MV-4-11 (cell line): ENCODE measurements around the gene RASA4B.
A peak's percentile ranks its signal among the peaks of the same experiment; 100 is the strongest.

ENCODE experiments used
- DNase-seq: peaks from one replicate; lab custom pipeline; 2025; lab: John Stamatoyannopoulos, UW

RASA4B gene

DNA sequence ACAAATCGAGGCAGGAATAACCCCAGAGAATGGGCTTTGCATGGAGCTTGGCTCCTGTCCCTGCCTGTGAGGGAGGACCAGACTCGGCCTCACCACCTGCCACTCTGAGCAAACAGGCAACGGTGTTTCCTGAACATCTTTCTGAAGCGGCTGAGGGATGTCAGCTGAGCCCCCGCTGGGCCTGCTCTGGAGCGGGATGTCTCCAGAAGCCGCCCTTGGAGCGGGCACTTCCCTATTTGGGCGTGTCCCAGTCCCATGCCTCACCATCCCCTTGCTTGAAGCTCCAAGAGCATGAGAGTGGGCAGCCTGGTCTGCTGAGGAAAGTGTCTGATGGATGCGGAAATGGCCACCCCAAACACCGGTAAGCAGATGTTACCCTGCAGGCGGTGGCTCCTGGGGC lies 63.1 kb downstream of the RASA4B start:
- peak; percentile 12 for DNase-seq

DNA sequence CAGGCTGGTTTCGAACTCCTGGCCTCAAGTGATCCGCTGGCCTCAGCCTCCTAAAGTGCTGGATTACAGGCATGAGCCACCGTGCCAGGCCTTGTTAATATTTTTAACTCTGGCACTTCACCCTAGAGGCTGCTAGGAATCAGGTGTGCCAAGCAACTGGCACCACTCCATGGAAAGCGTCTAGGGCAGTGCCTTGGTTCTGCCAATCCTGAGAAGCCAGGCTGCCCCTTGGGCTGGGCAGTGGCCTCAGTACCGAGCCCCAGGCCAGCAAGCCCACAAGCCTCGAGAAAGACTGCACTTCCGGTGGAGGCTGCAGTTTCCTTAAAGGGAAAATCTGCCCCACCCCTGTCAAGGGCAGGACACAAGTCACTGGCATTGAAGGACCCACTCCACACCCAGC lies 64.3 kb downstream of the RASA4B start:
- DNase-seq, result no peak

DNA sequence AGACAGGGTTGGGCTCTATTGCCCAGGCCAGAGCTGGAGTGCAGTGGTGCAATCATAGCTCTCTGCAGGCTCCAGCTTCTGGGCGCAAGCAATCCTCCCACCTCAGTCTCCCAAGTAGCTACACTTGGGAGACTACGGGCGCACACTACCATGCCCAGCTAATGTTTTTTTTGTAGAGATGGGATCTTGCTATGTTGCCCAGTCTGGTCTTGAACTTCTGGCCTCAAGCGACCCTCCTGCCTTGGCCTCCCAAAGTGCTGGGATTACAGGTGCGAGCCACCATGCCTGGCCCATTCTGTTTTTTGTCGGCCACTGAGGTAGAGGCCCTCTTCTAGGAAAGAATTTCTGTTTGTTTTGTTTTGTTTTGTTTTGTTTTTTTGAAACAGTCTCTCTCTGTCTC lies 65.1 kb downstream of the RASA4B start:
- no peak for DNase-seq

DNA sequence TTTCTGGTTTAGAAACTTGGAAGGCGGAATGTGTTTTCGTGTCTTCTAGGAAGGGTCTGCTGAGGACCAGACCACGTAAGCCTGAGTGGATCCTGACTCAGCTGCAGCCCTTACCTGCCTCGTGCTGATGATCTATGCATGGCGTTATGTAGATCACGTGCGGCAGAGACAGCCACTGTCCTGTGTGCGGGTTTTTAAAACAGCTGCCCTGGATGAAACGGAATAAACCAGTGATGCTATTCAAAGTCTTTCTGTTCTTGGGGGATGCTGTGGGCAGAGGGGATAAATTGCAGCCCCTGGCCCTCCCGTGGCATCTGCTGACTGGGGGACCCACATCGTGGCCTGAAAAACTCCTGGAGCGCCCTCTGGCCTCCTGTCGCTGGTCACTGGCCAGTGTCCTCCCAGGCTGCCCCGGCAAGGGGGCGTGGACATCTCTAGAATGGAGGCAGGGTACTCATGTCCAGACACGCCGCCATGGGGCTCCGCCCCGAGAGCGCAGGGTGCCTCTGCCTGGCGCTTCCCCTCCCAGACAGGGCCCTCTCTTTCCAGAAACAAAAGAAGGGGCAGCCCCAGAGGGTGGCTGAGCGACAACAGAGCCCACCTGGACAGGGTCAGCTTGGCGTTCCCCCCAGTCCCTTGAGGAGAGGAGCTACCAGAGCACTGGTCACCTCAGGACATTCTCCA lies 66.1 kb downstream of the RASA4B start:
- DNase-seq, result no peak

DNA sequence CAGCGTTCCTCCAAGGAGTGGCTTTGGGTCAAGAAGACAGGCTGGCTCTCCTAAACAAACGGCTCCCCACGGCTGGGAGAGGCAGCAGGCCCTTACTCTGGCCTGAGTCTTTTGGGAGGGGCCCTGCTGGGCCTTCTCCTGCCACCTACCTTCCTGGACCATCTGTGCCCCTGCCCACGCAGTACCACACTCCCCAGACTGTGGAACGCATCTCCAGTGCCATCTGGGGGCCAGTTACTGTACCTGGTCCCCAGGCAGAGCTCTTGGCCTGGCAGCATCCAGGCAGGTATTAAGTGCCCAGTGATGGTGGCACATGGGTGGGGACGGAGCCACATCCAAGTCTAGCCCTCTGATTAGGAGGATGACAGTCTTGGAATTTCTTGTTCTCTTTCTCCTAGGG lies 67.3 kb downstream of the RASA4B start:
- DNase-seq, result no peak

DNA sequence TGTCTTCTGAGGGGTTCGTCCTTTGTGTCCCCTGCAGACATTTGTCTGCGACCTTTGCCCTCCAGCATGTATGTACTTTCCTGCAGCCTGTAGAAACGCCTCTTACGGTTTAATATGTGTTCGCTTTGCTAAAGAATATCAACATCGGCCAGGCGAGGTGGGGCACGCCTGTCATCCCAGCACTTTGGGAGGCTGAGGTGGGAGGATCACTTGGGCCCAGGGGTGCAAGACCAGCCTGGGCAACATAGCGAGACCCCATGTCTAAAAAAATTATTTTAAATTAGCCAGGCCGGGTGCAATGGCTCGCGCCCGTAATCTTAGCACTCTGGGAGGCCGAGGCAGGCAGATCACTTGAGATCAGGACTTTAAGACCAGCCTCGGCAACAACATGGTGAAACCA lies 68.4 kb downstream of the RASA4B start:
- no peak for DNase-seq

DNA sequence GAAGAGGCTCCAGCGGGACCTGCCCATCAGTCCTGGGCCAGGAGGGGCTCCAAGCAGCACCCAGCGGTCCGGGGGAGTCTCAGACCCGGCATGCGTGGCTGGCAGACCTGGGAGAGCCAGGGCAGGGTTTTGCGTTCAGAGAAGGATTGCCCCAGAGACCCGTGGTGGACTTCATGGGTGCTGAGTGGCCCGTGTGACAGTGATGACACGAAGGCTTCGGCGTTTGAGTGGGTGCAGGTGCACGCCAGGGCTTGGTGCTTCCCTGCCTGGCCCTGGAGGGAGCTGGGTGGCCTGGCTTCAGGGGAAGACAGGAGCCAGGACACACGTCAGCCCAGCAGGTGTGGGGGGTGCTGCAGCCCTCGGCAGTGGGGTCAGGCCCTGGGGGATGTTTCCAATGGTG lies 70.3 kb downstream of the RASA4B start:
- no peak for DNase-seq

DNA sequence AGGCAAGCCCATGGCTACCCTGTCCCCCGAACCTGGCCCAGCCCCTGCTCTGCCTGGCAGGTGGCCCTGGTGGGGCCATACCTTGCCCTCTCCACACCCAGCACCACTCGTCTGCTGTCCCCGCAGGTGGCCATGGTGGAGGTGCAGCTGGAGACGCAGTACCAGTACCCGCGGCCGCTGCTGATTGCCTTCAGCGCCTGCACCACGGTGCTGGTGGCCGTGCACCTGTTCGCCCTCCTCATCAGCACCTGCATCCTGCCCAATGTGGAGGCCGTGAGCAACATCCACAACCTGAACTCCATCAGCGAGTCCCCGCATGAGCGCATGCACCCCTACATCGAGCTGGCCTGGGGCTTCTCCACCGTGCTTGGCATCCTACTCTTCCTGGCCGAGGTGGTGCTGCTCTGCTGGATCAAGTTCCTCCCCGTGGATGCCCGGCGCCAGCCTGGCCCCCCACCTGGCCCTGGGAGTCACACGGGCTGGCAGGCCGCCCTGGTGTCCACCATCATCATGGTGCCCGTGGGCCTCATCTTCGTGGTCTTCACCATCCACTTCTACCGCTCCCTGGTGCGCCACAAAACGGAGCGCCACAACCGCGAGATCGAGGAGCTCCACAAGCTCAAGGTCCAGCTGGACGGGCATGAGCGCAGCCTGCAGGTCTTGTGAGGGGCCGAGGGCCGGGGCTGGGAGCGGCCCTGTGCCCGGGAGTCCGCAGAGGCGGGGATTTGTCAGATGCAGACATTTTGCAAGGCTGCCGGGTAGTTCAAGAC lies 71.0 kb downstream of the RASA4B start:
- DNase-seq, result no peak

DNA sequence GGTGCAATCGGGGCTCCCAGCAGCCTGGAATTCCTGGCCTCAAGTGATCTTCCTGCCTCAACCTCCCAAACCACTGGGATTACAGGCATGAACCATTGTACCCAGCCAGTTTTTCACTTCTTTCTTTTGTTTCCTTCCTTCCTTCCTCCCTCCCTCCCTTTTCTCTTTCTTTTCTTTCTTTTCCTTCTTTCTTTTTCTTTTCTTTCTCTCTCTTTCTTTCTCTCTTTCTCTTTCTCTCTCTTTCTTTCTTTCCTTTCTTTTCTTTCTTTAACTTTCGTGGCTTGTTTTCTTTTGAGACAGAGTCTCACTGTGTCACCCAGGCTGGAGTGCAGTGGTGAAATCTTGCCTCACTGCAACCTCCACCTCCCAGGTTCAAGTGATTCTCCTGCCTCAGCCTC lies 71.9 kb downstream of the RASA4B start:
- no peak for DNase-seq

DNA sequence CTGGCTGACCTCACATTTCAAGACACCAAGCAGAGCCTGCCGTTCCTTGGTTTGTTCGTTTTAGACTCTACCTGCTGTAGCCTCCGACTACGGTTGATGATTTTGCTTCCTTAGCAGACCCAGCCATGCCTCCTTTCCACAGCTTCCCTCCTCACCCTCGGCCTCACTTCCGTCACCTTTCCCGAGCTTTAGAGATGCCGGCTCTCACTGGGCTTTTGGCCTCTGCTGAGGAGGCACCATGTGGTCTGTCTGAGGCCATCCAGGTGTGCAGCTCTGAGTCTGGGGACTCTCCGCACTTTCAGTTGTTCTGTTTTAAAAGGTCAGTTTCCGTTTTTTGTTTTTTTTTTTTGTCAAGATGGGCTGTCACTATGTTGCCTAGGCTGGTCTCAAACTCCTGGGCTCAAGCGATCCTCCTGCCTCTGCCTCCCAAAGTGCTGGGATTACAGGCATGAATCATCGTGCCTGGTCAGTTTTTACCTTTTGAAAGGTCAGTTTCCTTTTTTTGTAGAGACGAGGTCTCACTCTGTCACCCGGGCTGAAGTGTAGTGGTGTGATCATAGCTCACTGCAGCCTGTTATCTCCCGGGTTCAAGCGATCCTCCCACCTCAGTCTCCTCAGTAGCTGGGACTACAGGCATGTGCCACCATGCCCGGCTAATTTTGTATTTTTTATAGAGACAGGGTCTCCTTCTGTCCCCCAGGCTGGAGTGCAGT lies 72.5 kb downstream of the RASA4B start:
- no peak for DNase-seq

DNA sequence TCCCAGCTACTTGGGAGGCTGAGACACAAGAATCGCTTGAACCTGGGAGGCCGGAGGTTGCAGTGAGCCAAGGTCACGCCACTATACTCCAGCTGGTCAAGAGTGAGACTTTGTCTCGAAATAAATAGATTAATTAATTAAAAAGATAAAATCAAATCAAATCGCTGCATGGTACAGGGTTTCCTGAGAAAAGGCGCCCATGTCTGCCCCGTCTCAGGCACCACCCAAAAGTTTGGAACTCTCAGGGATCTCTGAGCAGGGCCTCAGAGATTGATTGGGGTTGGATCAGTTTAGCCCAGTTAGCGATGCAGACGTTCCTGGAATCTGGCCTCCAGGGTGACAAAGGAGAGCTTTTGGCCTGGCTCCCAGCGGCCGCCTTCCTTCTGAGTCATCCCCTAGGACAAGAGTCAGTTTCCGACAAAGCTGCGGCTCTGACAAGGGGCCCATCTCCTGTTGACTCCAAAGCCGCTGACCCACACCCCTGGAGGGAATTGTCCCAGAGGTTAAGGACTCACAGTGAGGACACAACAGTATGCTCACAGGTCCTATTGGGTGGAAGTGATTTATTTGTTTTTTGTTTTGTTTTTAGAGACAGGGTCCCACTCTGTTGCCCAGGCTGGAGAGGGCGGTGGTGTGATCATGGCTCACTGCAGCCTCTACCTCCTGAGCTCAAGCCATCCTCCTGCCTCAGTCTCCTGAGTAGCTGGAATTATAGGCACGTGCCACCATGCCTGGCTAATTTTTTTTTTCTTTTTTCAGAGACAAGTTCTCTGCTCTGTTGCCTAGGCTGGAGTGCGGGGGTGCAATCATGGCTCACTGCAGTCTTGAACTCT lies 77.4 kb downstream of the RASA4B start:
- no peak for DNase-seq

DNA sequence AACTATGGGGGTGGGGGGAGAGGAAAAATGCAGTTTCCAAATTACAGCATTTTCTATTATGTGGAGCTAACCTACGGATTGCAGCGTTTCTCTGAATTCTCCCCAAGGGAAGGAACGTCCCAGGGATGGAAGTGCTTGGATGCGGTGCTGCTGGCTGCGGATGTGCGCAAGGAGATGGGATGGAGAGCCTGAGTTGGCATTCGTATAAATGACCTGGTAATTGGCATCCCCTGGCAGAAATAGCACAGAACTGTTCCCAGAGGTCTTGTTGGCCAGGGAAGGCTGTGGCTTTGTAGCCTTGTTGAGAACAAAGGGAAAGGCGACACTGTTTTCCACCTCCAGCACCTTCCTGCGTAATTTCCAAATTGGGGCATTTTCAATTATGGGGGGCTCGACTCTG lies 81.5 kb downstream of the RASA4B start:
- DNase-seq, result no peak

DNA sequence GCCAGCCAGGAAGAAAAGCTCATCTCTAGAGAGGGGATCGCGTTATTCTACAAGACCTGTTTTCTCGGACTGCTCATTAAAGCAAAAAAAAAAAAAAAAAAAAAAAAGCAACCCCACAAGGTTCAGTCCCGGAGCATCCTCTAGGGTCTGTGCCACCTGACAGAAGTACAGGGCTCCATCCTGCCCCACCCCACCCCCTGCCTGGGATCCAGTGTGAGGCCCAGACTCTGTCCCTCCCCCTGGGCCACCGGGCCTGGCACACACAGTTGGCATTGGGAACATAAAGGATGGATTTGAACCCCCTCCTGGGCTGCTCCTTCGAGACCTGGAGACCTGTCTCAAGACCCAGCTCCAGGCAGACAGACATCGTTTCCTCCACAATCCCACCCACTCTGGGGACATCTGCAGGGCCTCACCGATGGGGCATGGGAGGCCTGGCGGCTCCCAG lies 83.5 kb downstream of the RASA4B start:
- no peak for DNase-seq

DNA sequence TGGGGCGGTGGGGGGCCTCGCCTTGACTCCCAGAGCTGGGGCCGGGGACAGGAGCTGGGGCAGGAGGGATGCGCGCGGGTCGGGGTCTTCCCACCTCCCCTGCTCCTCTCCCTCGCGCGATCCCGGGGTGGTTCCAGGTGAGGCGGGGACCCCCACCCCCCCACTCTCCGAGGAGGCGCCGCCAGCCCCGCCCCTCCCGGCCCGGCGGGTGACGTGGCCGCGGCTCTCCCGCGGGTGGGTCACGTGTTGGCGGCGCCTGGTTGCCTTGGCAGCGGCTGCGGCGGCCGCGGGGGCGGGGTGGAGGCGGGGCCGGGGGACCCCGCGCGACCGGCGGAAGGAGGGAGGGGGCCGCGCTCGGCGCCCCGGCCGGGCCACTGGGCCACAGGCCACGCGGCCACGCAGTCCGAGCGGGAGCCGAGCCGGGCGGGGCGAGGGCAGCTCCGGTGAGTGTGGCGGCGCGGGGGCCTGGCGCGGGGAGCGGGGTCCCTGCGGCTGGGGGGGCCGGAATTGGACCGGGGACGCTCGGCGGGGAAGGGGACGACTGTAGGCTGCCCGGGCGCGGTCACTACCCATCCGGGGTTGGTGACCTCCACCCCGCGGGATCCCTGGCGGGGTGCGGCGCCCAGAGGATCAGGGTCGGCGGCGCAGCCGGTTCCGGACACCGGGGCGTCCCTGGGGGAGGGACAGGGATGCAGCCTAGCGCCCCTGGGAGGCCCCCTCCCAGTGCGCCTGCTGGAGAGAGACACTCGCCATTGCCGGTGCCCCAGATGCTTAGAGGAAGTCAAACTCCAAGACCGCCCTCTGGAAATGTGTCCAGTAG lies 84.1 kb downstream of the RASA4B start, which contains the start of gene ORAI2:
Gene ORAI2, plus strand, starts transcription at position 357 of the 820 bp plus-strand sequence. CDS start 5,382 bp downstream, outside the sequence.
- peak; percentile 33 for DNase-seq
